ENCODE results near the gene EYS.
"Not testable (repeated sequence)": the region's sequence is repeated elsewhere in the genome, so short reads cannot be mapped to it uniquely, and the experiment has no call there.

The EYS gene

GRCh38 chr6:64266351-64266821 is 1440.6 kb downstream of the EYS start:
- no peak for FAIRE-seq

- FAIRE-seq: no peak
Measured at GRCh38 chr6:64263778-64264177, 1443.2 kb downstream of the EYS start.

- FAIRE-seq: no peak
Measured at GRCh38 chr6:64259372-64259771, 1447.7 kb downstream of the EYS start.

GRCh38 chr6:64258752-64259151 is 1448.3 kb downstream of the EYS start:
- FAIRE-seq: no peak

GRCh38 chr6:64258302-64258701 is 1448.7 kb downstream of the EYS start:
- no peak for FAIRE-seq

GRCh38 chr6:64257586-64257985 is 1449.4 kb downstream of the EYS start:
- no peak for FAIRE-seq

- no peak for FAIRE-seq
Measured at GRCh38 chr6:64256483-64256882, 1450.5 kb downstream of the EYS start.

- FAIRE-seq: no peak
Measured at GRCh38 chr6:64255000-64255399, 1452.0 kb downstream of the EYS start.

- no peak for FAIRE-seq
Measured at GRCh38 chr6:64254558-64254957, 1452.5 kb downstream of the EYS start.

- FAIRE-seq: no peak
Measured at GRCh38 chr6:64252256-64252655, 1454.8 kb downstream of the EYS start.

GRCh38 chr6:64250126-64250525 is 1456.9 kb downstream of the EYS start:
- no peak for FAIRE-seq

- no peak for FAIRE-seq
Measured at GRCh38 chr6:64249115-64249514, 1457.9 kb downstream of the EYS start.

GRCh38 chr6:64243618-64244017 is 1463.4 kb downstream of the EYS start:
- no peak for FAIRE-seq

GRCh38 chr6:64238908-64239307 is 1468.1 kb downstream of the EYS start:
- FAIRE-seq: not testable (repeated sequence)

GRCh38 chr6:64238071-64238470 is 1469.0 kb downstream of the EYS start:
- no peak for FAIRE-seq

GRCh38 chr6:64233746-64234145 is 1473.3 kb downstream of the EYS start:
- no peak for FAIRE-seq

GRCh38 chr6:64231928-64232327 is 1475.1 kb downstream of the EYS start:
- FAIRE-seq: no peak

- no peak for FAIRE-seq
Measured at GRCh38 chr6:64230530-64230929, 1476.5 kb downstream of the EYS start.

GRCh38 chr6:64227863-64228262 is 1479.2 kb downstream of the EYS start:
- no peak for FAIRE-seq

- FAIRE-seq: no peak
Measured at GRCh38 chr6:64225503-64225902, 1481.5 kb downstream of the EYS start.

GRCh38 chr6:64224819-64225218 is 1482.2 kb downstream of the EYS start:
- no peak for FAIRE-seq

GRCh38 chr6:64221776-64222175 is 1485.2 kb downstream of the EYS start:
- no peak for FAIRE-seq

GRCh38 chr6:64220801-64221200 is 1486.2 kb downstream of the EYS start:
- no peak for FAIRE-seq

GRCh38 chr6:64217721-64218620 is 1489.1 kb downstream of the EYS start:
- FAIRE-seq: no peak

- no peak for FAIRE-seq
Measured at GRCh38 chr6:64214373-64214772, 1492.7 kb downstream of the EYS start.

Measured in A204.1 (cell line).